ENCODE measurements around the gene SLC16A13. TPM values are rescaled to one million over a fixed set of nuclear protein-coding genes. Genes with fewer than 3 reads are reported as not detected.
A peak's percentile ranks its signal among the peaks of the same experiment; 100 is the strongest.

The SLC16A13 gene
- total and polyA plus RNA-seq, 2 of the 8 experiments (the other 6 are each of a cell fraction or from before 2014, with no cell fraction given) = 5.4 to 5.8 TPM

- TF ChIP-seq E2F6 (IDR thresholded peaks at IDR 0.05) (no peak), NRF1 (IDR thresholded peaks at IDR 0.05; ENCODE audit: low read depth, low read length) (no peak), MAX (IDR thresholded peaks at IDR 0.05) (peak; percentile 57), KDM1A (IDR thresholded peaks at IDR 0.05; ENCODE audit: borderline replicate concordance, low read length) (0 out of 2 replicates have a peak, but pooled peaks have one; percentile 7), TAF1 (IDR thresholded peaks at IDR 0.05; ENCODE audit: low read depth, low read length) (peak; percentile 76)
Measured at GRCh38 chr17:7014261-7014994, 21.4 kb upstream of the SLC16A13 start (continued).

Measured in H1 (cell line).